Measurements from ENCODE around the gene CNOT8. TPM values are rescaled to one million over a fixed set of nuclear protein-coding genes. Genes with fewer than 3 reads are reported as not detected.

CNOT8 gene
- 31.9 to 35.2 TPM (median 32.8 TPM) in 5 replicates for total RNA-seq (2022; extraction: Qiagen RNA extraction)

GRCh38 chr5:154858297-154858971 is at the start of gene CNOT8:
CNOT8 (plus strand) TSS chr5:154858627; CDS start chr5:154863279, 4,652 bp downstream.

GRCh38 chr5:154850255-154851062 is 8.0 kb upstream of the CNOT8 start, which contains the start of gene FAXDC2:
FAXDC2 (minus strand) TSS chr5:154850603; CDS start chr5:154838178, 12,425 bp downstream.

Other genes with a start within 250 kb of the CNOT8 start
- gene LARP1, start 103.2 kb upstream of the CNOT8 start, total RNA-seq (2022; extraction: Qiagen RNA extraction), result 116 to 184 TPM (median 167 TPM) in 5 replicates
- 0.17 to 0.73 TPM (median 0.30 TPM) in 5 replicates for gene FAXDC2, start 8.0 kb upstream of the CNOT8 start, total RNA-seq (2022; extraction: Qiagen RNA extraction)
- 19.0 to 26.6 TPM (median 22.5 TPM) in 5 replicates for gene GEMIN5, start 79.6 kb downstream of the CNOT8 start, total RNA-seq (2022; extraction: Qiagen RNA extraction)
- 53.7 to 62.1 TPM (median 57.6 TPM) in 5 replicates for gene MRPL22, start 82.4 kb downstream of the CNOT8 start, total RNA-seq (2022; extraction: Qiagen RNA extraction)
- gene KIF4B, start 155.1 kb downstream of the CNOT8 start, total RNA-seq (2022; extraction: Qiagen RNA extraction), result 0.01 to 0.02 TPM in 2 of 5 replicates, not detected in the others